B cell (primary cell): ENCODE measurements around the gene CLRN1. TPM values are rescaled to one million over a fixed set of nuclear protein-coding genes. Genes with fewer than 3 reads are reported as not detected.

Experiments
- ATAC-seq: fragments of 200-7000 bp; cut with Tn5 transposase; one replicate; pipeline ENCODE4 v1.10.0; 2021; ENCODE audit warnings: low read depth, mild to moderate bottlenecking, moderate number of reproducible peaks, moderate library complexity
- CTCF ChIA-PET: fragments of 350-600 bp; sonication (Branson Sonifier 250); formaldehyde crosslinking; loops from one replicate; lab custom pipeline; 2021; ENCODE audit warnings: antibody characterized with exemption, inconsistent platforms; lab: Charles Lee
- POLR2A ChIA-PET: fragments of 350-600 bp; sonication (Branson Sonifier 250); formaldehyde crosslinking; loops from one replicate; lab custom pipeline; 2021; ENCODE audit warnings: antibody characterized with exemption; lab: Charles Lee
- DNase-seq: peaks from one replicate; pipeline ENCODE4 v3.0.0; 2013
- H2AFZ ChIP-seq: 2 replicates; pipeline ENCODE4 v1.6.1; 2012; ENCODE audit warnings: mild to moderate bottlenecking, low read depth, low read length; ENCODE audit not compliant: insufficient read depth, poor library complexity, severe bottlenecking
- H3K27ac ChIP-seq, 2 donors: 1 replicate in 1 of 2; 2 replicates in 1 of 2; pipeline ENCODE4 v1.5.1; 2012 to 2013; ENCODE audit warnings: low read length in 2 of 2, mild to moderate bottlenecking in 2 of 2, moderate library complexity in 1 of 2
- H3K27me3 ChIP-seq, 4 experiments: fragments of 200-600 bp in 1 of 4; sonication (generic) in 1 of 4; replicated peaks in 1 of 4; 1 replicate in 2 of 4; 2 replicates in 2 of 4; pipeline versions ENCODE4 v1.6.1 to v1.7.0; 2013 to 2016; ENCODE audit warnings: low read length in 3 of 4, mild to moderate bottlenecking in 2 of 4, mixed read lengths in 1 of 4, moderate library complexity in 1 of 4; ENCODE audit not compliant: insufficient read depth in 4 of 4, control insufficient read depth in 3 of 4; ENCODE audit errors: control extremely low read depth in 1 of 4
- H3K36me3 ChIP-seq, 2 experiments: replicated peaks in 1 of 2; 1 replicate in 1 of 2; 2 replicates in 1 of 2; pipeline versions ENCODE4 v1.6.1 to v1.7.1; 2013; ENCODE audit warnings: low read length in 1 of 2; ENCODE audit not compliant: insufficient read depth in 2 of 2, control insufficient read depth in 1 of 2; ENCODE audit errors: control extremely low read depth in 1 of 2, extremely low read depth in 1 of 2
- H3K4me1 ChIP-seq, 2 donors: fragments of 200-600 bp in 1 of 2; sonication (generic) in 1 of 2; 1 replicate in 1 of 2; 2 replicates in 1 of 2; pipeline versions ENCODE4 v1.5.1 to v1.6.1; 2013 to 2017; ENCODE audit warnings: low read length in 2 of 2; ENCODE audit not compliant: control insufficient read depth in 2 of 2, insufficient read depth in 2 of 2
- H3K4me2 ChIP-seq: replicated peaks from 2 replicates; pipeline ENCODE3; 2012; ENCODE audit warnings: mild to moderate bottlenecking, low read depth, low read length; ENCODE audit not compliant: poor library complexity, severe bottlenecking
- H3K4me3 ChIP-seq, 5 experiments: fragments of 200-600 bp in 1 of 5; sonication (generic) in 1 of 5; 1 replicate in 3 of 5; 2 replicates in 2 of 5; pipeline versions ENCODE4 v1.5.1 to v1.7.0; 2011 to 2016; ENCODE audit warnings: low read length in 4 of 5, mild to moderate bottlenecking in 4 of 5, low read depth in 2 of 5, control low read depth in 1 of 5, moderate library complexity in 1 of 5; ENCODE audit not compliant: insufficient read depth in 1 of 5; ENCODE audit errors: control extremely low read depth in 1 of 5, extremely low read depth in 1 of 5
- H3K79me2 ChIP-seq: fragments of 200-600 bp; sonication (generic); one replicate; pipeline ENCODE4 v1.6.0; 2016; ENCODE audit warnings: low read length; ENCODE audit not compliant: control insufficient read depth, insufficient read depth
- H3K9ac ChIP-seq: fragments of 200-600 bp; sonication (generic); 2 replicates; pipeline ENCODE4 v1.6.1; 2017; ENCODE audit warnings: mild to moderate bottlenecking, low read length, moderate library complexity
- H3K9me3 ChIP-seq, 3 donors: one replicate each; pipeline versions ENCODE4 v1.6.1 to v1.7.1; 2013; ENCODE audit warnings: low read length in 2 of 3; ENCODE audit not compliant: control insufficient read depth in 2 of 3, insufficient read depth in 1 of 3; ENCODE audit errors: control extremely low read depth in 1 of 3
- H4K20me1 ChIP-seq: 2 replicates; pipeline ENCODE4 v1.6.0; 2012; ENCODE audit warnings: mild to moderate bottlenecking, low read length; ENCODE audit not compliant: insufficient read depth, control insufficient read depth, poor library complexity, severe bottlenecking
- H3K27ac Mint-ChIP-seq: one replicate; pipeline ENCODE4 v1.8.0; 2021; ENCODE audit warnings: mixed read lengths
- H3K27me3 Mint-ChIP-seq: one replicate; pipeline ENCODE4 v1.8.0; 2021; ENCODE audit warnings: mixed read lengths
- H3K4me1 Mint-ChIP-seq: one replicate; pipeline ENCODE4 v1.8.0; 2021; ENCODE audit warnings: mixed read lengths
- H3K4me3 Mint-ChIP-seq: one replicate; pipeline ENCODE4 v1.8.0; 2021; ENCODE audit warnings: mixed read lengths
- H3K9me3 Mint-ChIP-seq: one replicate; pipeline ENCODE4 v1.8.0; 2022; ENCODE audit warnings: mixed read lengths; ENCODE audit not compliant: insufficient read depth
- EZH2 ChIP-seq: IDR thresholded peaks from 2 replicates; pipeline ENCODE4 v1.6.1; 2012; ENCODE audit warnings: borderline replicate concordance, low read depth, mild to moderate bottlenecking, moderate library complexity, low read length; ENCODE audit not compliant: insufficient read depth, poor library complexity, severe bottlenecking
- WGBS: methylation state at CpG from one replicate; pipeline ENCODE4 v1.1.5; 2013; ENCODE audit warnings: missing lambda C conversion rate; ENCODE audit not compliant: insufficient coverage; 5-methylcytosine and 5-hydroxymethylcytosine counted together
- intact Hi-C: fragments of 100-400 bp; cut with micrococcal nuclease; formaldehyde crosslinking; loops from one replicate; pipeline ENCODE4 v1.10.0; 2022
- polyA plus RNA-seq: library from polyadenylated mRNA; depleted of rRNA; stranded (reverse); fragments of >200 nt; gene quantifications from 2 replicates; pipeline ENCODE4 v1.2.3, GENCODE V29; 2012
- total RNA-seq, 2 donors: library from RNA; stranded (reverse); fragments of 120-200 nt in 1 of 2; gene quantifications; 1 replicate in 1 of 2; 2 replicates in 1 of 2; pipeline versions ENCODE4 v1.2.3 to v1.2.4, GENCODE V29; 2013 to 2022
- TF ChIP-seq, protein P1 (sequence below): fragments of 200-600 bp; IDR thresholded peaks from one replicate; pipeline ENCODE4 v1.8.0; 2022; ENCODE audit warnings: antibody characterized with exemption, mild to moderate bottlenecking

CLRN1 gene
- total and polyA plus RNA-seq, 2 donors (not counting 1 experiment from before 2014, with no cell fraction given) = not detected

DNA sequence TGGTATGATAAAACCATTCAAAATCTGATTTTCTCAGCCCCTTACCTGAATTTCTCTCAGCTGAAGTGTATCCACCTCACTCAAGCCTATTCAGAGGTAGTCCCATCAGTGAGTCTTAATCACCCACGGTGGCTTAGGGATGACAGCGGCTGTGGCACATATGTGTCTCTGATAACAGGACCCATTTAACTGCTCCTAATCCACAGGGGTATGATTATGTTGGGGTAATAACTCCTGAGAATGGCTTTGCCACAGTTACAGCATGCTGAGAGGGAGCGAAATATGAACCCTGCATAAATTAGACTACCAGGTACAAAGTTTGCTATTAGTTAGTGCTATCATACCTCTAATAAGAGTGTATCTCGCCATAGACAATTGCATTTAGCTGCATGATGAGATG is 10.6 kb downstream of the CLRN1 start:
- no peaks in the 10 kb centered on the region for H3K9me3 ChIP-seq
- H3K4me2 ChIP-seq = no peak overlapping the region
- Mint-ChIP-seq H3K4me3 (no peak overlapping the region), H3K4me1 (no peaks in the 10 kb centered on the region), H3K27ac (no peak overlapping the region), H3K27me3 (peaks cover 37% of the 10 kb centered on the region), H3K9me3 (no peaks in the 10 kb centered on the region)
- H3K79me2 ChIP-seq = no peaks in the 10 kb centered on the region
- H3K36me3 ChIP-seq = no peaks in the 10 kb centered on the region
- H3K27me3 ChIP-seq = peaks cover 0 to 6% (median 2%) of the 10 kb centered on the region in 4 experiments
- no peak for DNase-seq
- ATAC-seq = no peak
- H3K9ac ChIP-seq = no peak overlapping the region
- CTCF ChIA-PET = no interaction called here
- H2AFZ ChIP-seq = no peak overlapping the region
- H3K27ac ChIP-seq = no peak overlapping the region
- POLR2A ChIA-PET = no interaction called here
- intact Hi-C loops = no loop called here
- H3K4me1 ChIP-seq = no peaks in the 10 kb centered on the region
- H3K4me3 ChIP-seq = no peak overlapping the region
- H4K20me1 ChIP-seq = no peaks in the 10 kb centered on the region
- no CpG with 5 or more reads among the region's 4 CpGs for WGBS
- TF ChIP-seq, protein P1, sequence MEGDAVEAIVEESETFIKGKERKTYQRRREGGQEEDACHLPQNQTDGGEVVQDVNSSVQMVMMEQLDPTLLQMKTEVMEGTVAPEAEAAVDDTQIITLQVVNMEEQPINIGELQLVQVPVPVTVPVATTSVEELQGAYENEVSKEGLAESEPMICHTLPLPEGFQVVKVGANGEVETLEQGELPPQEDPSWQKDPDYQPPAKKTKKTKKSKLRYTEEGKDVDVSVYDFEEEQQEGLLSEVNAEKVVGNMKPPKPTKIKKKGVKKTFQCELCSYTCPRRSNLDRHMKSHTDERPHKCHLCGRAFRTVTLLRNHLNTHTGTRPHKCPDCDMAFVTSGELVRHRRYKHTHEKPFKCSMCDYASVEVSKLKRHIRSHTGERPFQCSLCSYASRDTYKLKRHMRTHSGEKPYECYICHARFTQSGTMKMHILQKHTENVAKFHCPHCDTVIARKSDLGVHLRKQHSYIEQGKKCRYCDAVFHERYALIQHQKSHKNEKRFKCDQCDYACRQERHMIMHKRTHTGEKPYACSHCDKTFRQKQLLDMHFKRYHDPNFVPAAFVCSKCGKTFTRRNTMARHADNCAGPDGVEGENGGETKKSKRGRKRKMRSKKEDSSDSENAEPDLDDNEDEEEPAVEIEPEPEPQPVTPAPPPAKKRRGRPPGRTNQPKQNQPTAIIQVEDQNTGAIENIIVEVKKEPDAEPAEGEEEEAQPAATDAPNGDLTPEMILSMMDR = no peak
- no peak for TF ChIP-seq EZH2

DNA sequence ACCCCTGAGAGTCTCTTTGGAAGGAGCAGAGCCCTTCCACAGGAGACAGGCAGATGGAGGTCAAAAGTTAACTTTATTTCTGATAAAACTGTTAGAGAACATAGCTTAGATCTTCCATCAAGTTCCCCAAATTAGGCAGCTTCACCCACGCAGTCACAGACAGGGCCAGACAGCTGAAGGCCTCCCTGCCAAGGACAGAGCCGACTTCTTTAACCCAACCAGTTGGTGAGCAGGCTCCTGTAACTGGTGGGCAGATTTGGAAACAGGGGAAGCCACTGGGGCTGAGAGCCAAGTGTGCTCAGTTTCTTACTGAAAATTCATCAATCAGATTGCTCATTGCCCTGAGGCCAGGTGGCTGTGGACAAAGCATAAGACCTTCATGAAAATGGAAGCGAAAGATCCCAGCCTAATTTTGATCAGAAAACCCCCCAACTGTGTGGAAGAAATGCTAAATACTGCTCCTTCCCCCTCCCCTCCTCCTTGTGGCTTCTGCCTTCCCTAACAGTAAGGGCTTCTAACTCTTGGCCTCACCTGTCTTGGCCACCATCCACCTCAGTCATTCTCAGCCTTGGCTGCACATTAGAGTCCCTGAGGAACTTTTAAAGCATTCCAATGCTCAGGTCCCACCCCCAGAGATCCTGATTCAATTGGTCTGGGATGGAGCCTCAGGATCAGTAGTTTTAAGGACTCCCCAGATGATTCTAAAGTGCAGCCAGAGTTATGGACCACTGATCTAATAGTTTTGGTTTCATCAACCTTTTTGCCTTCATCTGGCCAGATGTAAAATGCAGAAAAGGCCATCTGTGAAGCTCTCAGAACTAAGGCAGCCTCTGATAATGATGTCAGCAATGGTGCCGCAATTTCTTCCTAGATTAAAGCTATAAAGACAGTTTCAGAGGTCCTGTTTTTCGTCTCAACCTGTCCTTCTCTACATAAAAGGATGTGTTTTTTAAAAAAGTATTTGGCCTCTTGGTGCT is 11.5 kb downstream of the CLRN1 start:
- no peak for DNase-seq
- Mint-ChIP-seq H3K4me3 (no peak overlapping the region), H3K27me3 (peaks cover 39% of the 10 kb centered on the region), H3K27ac (no peak overlapping the region), H3K9me3 (no peaks in the 10 kb centered on the region), H3K4me1 (no peaks in the 10 kb centered on the region)
- peaks cover 0 to 5% (median 2%) of the 10 kb centered on the region in 4 experiments for H3K27me3 ChIP-seq
- H3K4me2 ChIP-seq = no peak overlapping the region
- no peak for ATAC-seq
- intact Hi-C loops = no loop called here
- H3K9me3 ChIP-seq = peaks cover 0 to 1% (median 0%) of the 10 kb centered on the region in 3 donors
- 96% methylated on average over 4 of the region's 5 CpGs for WGBS
- no peaks in the 10 kb centered on the region for H3K36me3 ChIP-seq
- CTCF ChIA-PET = no interaction called here
- no peaks in the 10 kb centered on the region for H3K79me2 ChIP-seq
- POLR2A ChIA-PET = no interaction called here
- TF ChIP-seq, protein P1 = no peak
- no peak for TF ChIP-seq EZH2
- H3K4me3 ChIP-seq = no peak overlapping the region
- no peak overlapping the region for H2AFZ ChIP-seq
- H4K20me1 ChIP-seq = no peaks in the 10 kb centered on the region
- H3K27ac ChIP-seq = no peak overlapping the region
- no peaks in the 10 kb centered on the region for H3K4me1 ChIP-seq
- H3K9ac ChIP-seq = no peak overlapping the region
